Measurements from ENCODE around the gene CTNNAL1.

DNA sequence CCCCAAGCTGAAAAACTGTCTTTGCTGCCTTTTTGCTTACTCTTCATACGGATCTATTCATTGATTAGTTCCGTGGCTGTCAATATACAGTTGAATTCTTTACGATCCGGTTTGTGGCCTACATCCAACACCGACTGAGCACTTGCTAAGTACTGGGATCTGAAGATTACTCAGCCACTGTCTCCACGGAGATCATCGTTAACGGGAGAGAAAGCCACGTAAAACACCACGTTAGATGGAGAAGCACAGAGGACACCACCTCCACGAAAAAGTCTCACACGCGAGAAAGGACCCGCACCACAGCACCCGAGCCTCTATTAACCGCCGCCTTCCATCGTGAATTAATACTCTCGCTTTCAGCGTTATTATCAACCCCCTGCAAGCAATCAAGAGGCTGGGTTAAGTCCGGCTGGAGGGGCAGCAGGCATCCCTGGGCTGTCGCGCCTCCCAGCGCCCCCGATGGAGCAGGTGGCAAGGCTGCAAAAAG is 80.0 kb downstream of the CTNNAL1 start:
- TF ChIP-seq, protein P1, sequence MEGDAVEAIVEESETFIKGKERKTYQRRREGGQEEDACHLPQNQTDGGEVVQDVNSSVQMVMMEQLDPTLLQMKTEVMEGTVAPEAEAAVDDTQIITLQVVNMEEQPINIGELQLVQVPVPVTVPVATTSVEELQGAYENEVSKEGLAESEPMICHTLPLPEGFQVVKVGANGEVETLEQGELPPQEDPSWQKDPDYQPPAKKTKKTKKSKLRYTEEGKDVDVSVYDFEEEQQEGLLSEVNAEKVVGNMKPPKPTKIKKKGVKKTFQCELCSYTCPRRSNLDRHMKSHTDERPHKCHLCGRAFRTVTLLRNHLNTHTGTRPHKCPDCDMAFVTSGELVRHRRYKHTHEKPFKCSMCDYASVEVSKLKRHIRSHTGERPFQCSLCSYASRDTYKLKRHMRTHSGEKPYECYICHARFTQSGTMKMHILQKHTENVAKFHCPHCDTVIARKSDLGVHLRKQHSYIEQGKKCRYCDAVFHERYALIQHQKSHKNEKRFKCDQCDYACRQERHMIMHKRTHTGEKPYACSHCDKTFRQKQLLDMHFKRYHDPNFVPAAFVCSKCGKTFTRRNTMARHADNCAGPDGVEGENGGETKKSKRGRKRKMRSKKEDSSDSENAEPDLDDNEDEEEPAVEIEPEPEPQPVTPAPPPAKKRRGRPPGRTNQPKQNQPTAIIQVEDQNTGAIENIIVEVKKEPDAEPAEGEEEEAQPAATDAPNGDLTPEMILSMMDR (IDR thresholded peaks at IDR 0.05), result no peak
- no peak for TF ChIP-seq POLR2A (IDR thresholded peaks at IDR 0.05; ENCODE audit: low read depth)
- no peak for TF ChIP-seq POLR2AphosphoS5 (IDR thresholded peaks at IDR 0.05)
- no peak for TF ChIP-seq EP300 (IDR thresholded peaks at IDR 0.05)

All from esophagus muscularis mucosa (tissue), 4 donors.